Panc1 (cell line): ENCODE results near the gene GID4.

Experiments used
- POLR2AphosphoS5 ChIP-seq: IDR thresholded peaks from 2 replicates; pipeline ENCODE4 v1.6.1; 2012; ENCODE audit warnings: mild to moderate bottlenecking, low read depth, low read length, moderate library complexity
- SIN3A ChIP-seq: IDR thresholded peaks from 2 replicates; pipeline ENCODE4 v1.6.1; 2012; ENCODE audit warnings: low read depth, mild to moderate bottlenecking, low read length, moderate library complexity, borderline replicate concordance; ENCODE audit not compliant: insufficient read depth
- TF ChIP-seq, protein P1 (sequence below): fragments of 450-650 bp; IDR thresholded peaks from 2 replicates; pipeline ENCODE4 v1.5.1; 2017; ENCODE audit warnings: mild to moderate bottlenecking
- TF ChIP-seq, protein P2 (sequence below), 2 experiments: IDR thresholded peaks; 2 replicates each; pipeline ENCODE4 v1.6.1; 2011 to 2012; ENCODE audit warnings: low read depth in 2 of 2, control low read depth in 1 of 2, low read length in 1 of 2, mild to moderate bottlenecking in 1 of 2, moderate library complexity in 1 of 2; ENCODE audit not compliant: insufficient read depth in 1 of 2

DNA sequence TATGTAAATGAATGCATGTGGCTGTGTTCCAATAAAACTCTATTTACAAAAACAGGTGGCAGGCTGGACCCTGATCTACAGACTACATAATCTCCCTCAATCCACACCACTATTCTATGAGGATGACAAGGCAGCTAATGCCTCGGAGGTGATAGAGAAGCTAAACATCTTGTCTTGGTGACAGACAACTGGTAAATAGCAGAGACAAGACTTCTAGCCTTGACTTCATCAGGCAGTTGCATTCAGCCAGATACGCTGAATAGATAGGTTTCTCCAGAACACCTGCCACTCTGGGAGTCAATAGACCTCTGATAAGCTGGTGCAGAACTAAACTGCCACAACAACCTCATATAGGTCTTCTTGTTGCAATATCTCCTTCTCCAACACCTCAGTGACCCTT, 3.5 kb upstream of the GID4 start:
- TF ChIP-seq, protein P1, sequence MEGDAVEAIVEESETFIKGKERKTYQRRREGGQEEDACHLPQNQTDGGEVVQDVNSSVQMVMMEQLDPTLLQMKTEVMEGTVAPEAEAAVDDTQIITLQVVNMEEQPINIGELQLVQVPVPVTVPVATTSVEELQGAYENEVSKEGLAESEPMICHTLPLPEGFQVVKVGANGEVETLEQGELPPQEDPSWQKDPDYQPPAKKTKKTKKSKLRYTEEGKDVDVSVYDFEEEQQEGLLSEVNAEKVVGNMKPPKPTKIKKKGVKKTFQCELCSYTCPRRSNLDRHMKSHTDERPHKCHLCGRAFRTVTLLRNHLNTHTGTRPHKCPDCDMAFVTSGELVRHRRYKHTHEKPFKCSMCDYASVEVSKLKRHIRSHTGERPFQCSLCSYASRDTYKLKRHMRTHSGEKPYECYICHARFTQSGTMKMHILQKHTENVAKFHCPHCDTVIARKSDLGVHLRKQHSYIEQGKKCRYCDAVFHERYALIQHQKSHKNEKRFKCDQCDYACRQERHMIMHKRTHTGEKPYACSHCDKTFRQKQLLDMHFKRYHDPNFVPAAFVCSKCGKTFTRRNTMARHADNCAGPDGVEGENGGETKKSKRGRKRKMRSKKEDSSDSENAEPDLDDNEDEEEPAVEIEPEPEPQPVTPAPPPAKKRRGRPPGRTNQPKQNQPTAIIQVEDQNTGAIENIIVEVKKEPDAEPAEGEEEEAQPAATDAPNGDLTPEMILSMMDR = no peak
- TF ChIP-seq, protein P2, sequence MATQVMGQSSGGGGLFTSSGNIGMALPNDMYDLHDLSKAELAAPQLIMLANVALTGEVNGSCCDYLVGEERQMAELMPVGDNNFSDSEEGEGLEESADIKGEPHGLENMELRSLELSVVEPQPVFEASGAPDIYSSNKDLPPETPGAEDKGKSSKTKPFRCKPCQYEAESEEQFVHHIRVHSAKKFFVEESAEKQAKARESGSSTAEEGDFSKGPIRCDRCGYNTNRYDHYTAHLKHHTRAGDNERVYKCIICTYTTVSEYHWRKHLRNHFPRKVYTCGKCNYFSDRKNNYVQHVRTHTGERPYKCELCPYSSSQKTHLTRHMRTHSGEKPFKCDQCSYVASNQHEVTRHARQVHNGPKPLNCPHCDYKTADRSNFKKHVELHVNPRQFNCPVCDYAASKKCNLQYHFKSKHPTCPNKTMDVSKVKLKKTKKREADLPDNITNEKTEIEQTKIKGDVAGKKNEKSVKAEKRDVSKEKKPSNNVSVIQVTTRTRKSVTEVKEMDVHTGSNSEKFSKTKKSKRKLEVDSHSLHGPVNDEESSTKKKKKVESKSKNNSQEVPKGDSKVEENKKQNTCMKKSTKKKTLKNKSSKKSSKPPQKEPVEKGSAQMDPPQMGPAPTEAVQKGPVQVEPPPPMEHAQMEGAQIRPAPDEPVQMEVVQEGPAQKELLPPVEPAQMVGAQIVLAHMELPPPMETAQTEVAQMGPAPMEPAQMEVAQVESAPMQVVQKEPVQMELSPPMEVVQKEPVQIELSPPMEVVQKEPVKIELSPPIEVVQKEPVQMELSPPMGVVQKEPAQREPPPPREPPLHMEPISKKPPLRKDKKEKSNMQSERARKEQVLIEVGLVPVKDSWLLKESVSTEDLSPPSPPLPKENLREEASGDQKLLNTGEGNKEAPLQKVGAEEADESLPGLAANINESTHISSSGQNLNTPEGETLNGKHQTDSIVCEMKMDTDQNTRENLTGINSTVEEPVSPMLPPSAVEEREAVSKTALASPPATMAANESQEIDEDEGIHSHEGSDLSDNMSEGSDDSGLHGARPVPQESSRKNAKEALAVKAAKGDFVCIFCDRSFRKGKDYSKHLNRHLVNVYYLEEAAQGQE (IDR thresholded peaks at IDR 0.05; ENCODE audit: insufficient read depth in 1 of 2, low read depth in 2 of 2, low read length in 1 of 2) = no peak
- TF ChIP-seq POLR2AphosphoS5 (no peak), SIN3A (no peak)
